Stomach (tissue), 4 donors: ENCODE measurements around the gene ZNF652.

Source experiments
- CTCF ChIP-seq, 7 experiments: fragments of 450-650 bp in 4 of 7; fragments of 200-600 bp in 3 of 7; sonication (generic) in 3 of 7; IDR thresholded peaks; one replicate each; pipeline ENCODE4 v1.5.1; 2016 to 2019; ENCODE audit warnings: antibody characterized with exemption in 7 of 7, control low read depth in 2 of 7, mild to moderate bottlenecking in 1 of 7
- EP300 ChIP-seq: sonication (generic); formaldehyde crosslinking; IDR thresholded peaks from one replicate; pipeline ENCODE4 v1.6.1; 2017; ENCODE audit warnings: antibody characterized with exemption
- POLR2A ChIP-seq, 4 donors: fragments of 450-650 bp; IDR thresholded peaks; one replicate each; pipeline ENCODE4 v1.6.1; 2016; ENCODE audit warnings: antibody characterized with exemption in 4 of 4, control low read depth in 2 of 4, mild to moderate bottlenecking in 1 of 4, moderate library complexity in 1 of 4
- POLR2AphosphoS5 ChIP-seq, 3 donors: sonication (generic); formaldehyde crosslinking; IDR thresholded peaks; one replicate each; pipeline ENCODE4 v1.6.1; 2016; ENCODE audit warnings: antibody characterized with exemption in 3 of 3

GRCh38 chr17:49297141-49297540 lies 64.9 kb downstream of the ZNF652 start:
- TF ChIP-seq CTCF (IDR thresholded peaks at IDR 0.05), result no peak
- no peak for TF ChIP-seq POLR2A (IDR thresholded peaks at IDR 0.05)
- TF ChIP-seq EP300, result no peak
- TF ChIP-seq POLR2AphosphoS5 (IDR thresholded peaks at IDR 0.05), result no peak
